NB4 (cell line): ENCODE results near the gene SCN1A.

Experiments
- POLR2A ChIP-seq: IDR thresholded peaks from 2 replicates; pipeline ENCODE4 v1.6.1; 2011; ENCODE audit warnings: mild to moderate bottlenecking; ENCODE audit not compliant: insufficient read length; ENCODE audit errors: extremely low read depth
- TF ChIP-seq, protein P1 (sequence below): IDR thresholded peaks from one replicate; pipeline ENCODE4 v1.5.1; 2012; ENCODE audit warnings: low read depth, low read length

GRCh38 chr2:166127217-166128155 lies at the start of gene SCN1A:
- TF ChIP-seq, protein P1, sequence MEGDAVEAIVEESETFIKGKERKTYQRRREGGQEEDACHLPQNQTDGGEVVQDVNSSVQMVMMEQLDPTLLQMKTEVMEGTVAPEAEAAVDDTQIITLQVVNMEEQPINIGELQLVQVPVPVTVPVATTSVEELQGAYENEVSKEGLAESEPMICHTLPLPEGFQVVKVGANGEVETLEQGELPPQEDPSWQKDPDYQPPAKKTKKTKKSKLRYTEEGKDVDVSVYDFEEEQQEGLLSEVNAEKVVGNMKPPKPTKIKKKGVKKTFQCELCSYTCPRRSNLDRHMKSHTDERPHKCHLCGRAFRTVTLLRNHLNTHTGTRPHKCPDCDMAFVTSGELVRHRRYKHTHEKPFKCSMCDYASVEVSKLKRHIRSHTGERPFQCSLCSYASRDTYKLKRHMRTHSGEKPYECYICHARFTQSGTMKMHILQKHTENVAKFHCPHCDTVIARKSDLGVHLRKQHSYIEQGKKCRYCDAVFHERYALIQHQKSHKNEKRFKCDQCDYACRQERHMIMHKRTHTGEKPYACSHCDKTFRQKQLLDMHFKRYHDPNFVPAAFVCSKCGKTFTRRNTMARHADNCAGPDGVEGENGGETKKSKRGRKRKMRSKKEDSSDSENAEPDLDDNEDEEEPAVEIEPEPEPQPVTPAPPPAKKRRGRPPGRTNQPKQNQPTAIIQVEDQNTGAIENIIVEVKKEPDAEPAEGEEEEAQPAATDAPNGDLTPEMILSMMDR = peak; percentile 21
- TF ChIP-seq POLR2A = no peak
